ENCODE results near the gene NUDT1.

NUDT1 gene

DNA sequence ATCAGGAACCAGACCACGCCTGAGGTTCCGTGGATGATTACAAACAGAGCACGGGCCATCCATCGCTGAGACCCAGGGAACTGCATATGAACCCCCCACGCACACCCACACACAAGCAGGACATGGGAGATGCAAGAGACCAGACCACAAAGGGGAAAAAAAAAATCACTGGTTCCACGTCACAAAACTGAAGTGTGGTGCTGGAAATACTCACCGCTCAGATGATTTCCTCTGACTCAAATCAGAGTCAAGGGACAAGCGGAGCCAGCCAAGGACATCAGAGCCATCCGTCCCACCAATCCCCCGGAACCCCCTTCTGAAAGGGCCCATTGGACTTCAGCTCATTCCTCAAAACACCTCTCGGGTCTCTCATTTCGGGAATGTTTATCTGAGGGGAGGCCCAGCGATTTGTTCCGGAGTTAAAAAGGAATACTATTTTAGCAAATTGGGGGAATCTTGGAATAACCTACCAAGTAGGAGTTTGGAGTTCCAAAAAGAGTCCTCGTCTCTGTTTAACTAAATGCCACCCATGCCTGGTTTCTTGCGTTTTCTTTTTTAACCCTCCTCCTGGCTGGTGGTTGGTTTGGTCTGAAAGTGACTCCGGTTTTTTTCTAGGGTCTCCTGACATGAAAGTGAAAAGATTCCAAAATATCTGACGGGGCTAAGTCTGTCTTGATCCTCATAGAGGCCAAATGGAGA, 57.3 kb downstream of the NUDT1 start:
- peak; percentile 90 for DNase-seq (ENCODE audit: low read depth)
- TF ChIP-seq, protein P1, sequence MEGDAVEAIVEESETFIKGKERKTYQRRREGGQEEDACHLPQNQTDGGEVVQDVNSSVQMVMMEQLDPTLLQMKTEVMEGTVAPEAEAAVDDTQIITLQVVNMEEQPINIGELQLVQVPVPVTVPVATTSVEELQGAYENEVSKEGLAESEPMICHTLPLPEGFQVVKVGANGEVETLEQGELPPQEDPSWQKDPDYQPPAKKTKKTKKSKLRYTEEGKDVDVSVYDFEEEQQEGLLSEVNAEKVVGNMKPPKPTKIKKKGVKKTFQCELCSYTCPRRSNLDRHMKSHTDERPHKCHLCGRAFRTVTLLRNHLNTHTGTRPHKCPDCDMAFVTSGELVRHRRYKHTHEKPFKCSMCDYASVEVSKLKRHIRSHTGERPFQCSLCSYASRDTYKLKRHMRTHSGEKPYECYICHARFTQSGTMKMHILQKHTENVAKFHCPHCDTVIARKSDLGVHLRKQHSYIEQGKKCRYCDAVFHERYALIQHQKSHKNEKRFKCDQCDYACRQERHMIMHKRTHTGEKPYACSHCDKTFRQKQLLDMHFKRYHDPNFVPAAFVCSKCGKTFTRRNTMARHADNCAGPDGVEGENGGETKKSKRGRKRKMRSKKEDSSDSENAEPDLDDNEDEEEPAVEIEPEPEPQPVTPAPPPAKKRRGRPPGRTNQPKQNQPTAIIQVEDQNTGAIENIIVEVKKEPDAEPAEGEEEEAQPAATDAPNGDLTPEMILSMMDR (conservative IDR thresholded peaks at IDR 0.05; ENCODE audit: low read depth, low read length), result no peak
- no peak overlapping the region for H3K4me3 ChIP-seq (ENCODE audit: low read depth, low read length)

DNA sequence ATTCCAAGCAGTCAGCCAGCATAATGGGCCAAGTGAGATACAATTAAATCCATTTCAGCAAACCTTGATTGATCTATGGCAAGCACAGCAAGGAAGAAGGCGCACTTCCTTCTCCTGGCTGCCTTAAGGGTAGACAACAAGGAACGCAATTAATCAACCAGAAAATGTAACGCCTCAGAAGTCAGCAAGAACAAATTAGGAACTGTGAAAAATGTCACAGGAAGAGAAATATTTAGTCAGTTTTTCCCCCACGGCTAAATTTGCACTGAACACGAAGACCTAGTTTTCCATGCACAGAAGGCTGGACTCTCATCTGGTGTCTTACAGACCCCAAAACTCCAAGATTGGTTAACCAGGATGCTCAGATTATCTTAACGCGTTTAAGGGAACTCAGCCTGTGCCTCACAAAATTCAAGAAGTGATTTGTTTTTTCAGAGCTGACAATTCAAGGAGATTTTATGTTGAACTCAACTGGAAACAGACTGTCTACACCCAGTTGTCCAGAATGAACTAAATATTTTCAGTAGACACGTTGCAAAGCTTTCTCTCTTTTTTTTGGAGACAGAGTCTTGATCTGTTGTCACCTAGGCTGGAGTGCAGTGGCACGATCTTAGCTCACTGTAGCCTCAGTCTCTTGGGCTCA, 58.0 kb downstream of the NUDT1 start:
- no peak overlapping the region for H3K4me3 ChIP-seq (ENCODE audit: low read depth, low read length)
- DNase-seq (ENCODE audit: low read depth), result no peak
- TF ChIP-seq, protein P1 (conservative IDR thresholded peaks at IDR 0.05; ENCODE audit: low read depth, low read length), result no peak

Data from choroid plexus epithelial cell (primary cell).